ENCODE data around the gene BICDL2.

DNA sequence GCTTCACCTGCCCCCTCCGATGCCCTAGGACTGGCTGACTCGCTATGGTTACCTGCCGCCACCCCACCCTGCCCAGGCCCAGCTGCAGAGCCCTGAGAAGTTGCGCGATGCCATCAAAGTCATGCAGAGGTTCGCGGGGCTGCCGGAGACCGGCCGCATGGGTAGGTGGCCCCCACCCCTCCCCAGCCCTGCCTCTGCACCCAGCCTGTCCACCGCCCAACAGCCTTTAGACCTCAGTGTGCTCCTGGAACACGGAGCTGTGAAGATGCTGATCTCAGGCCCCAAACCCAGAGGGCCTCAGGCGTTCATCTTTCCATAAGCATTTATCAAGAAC lies 10.6 kb upstream of the BICDL2 start:
- no peak for TF ChIP-seq CTCF (conservative IDR thresholded peaks at IDR 0.05; ENCODE audit: low read length)
- no peak for TF ChIP-seq EZH2phosphoT487 (IDR thresholded peaks at IDR 0.05; ENCODE audit: borderline replicate concordance)

Measured in Loucy (cell line).